K562 (cell line): ENCODE data around the gene EDDM13. TPM values are rescaled to one million over a fixed set of nuclear protein-coding genes. Genes with fewer than 3 reads are reported as not detected.

Experiments
- CHD2 ChIP-seq: IDR thresholded peaks from 2 replicates; pipeline ENCODE4 v1.6.1; 2011; ENCODE audit warnings: low read depth, low read length
- ELF2 ChIP-seq: fragments of 250-450 bp; sonication (Bioruptor Pico); IDR thresholded peaks from 2 replicates; pipeline ENCODE4 v1.5.0; 2021; ENCODE audit warnings: mild to moderate bottlenecking
- ELK1 ChIP-seq: sonication (generic); formaldehyde crosslinking; IDR thresholded peaks from 2 replicates; pipeline ENCODE4 v1.8.1; 2022; ENCODE audit warnings: missing genetic modification reagents
- GATA2 ChIP-seq: sonication (generic); formaldehyde crosslinking; IDR thresholded peaks from 2 replicates; pipeline ENCODE4 v1.4.0; 2020; ENCODE audit warnings: mild to moderate bottlenecking, missing genetic modification reagents
- GTF2E2 ChIP-seq: fragments of 200-800 bp; sonication (Bioruptor generic); IDR thresholded peaks from 2 replicates; pipeline ENCODE4 v1.6.1; 2016; ENCODE audit warnings: missing genetic modification characterization, missing compliant biosample characterization
- KAT7 ChIP-seq: sonication (generic); formaldehyde crosslinking; IDR thresholded peaks from 2 replicates; pipeline ENCODE4 v1.8.0; 2022; ENCODE audit warnings: missing genetic modification reagents, mild to moderate bottlenecking, borderline replicate concordance
- MAZ ChIP-seq, 2 experiments: fragments of 450-650 bp in 1 of 2; sonication (generic) in 1 of 2; formaldehyde crosslinking; IDR thresholded peaks in 1 of 2; conservative IDR thresholded peaks in 1 of 2; 2 replicates each; pipeline versions ENCODE4 v1.4.0 to v1.5.0; 2020; ENCODE audit warnings: mild to moderate bottlenecking in 1 of 2, missing genetic modification reagents in 1 of 2
- MCM7 ChIP-seq, 2 experiments: fragments of 450-650 bp; IDR thresholded peaks; 2 replicates each; pipeline ENCODE4 v1.6.1; 2016 to 2018
- MECOM ChIP-seq: fragments of 250-450 bp; sonication (Bioruptor Pico); IDR thresholded peaks from 2 replicates; pipeline ENCODE4 v1.8.0; 2022; ENCODE audit warnings: inconsistent platforms
- SIX5 ChIP-seq, 2 experiments: IDR thresholded peaks; 2 replicates each; pipeline ENCODE4 v1.6.1; 2011; ENCODE audit warnings: low read length in 2 of 2, borderline replicate concordance in 1 of 2, low read depth in 1 of 2, mild to moderate bottlenecking in 1 of 2, moderate library complexity in 1 of 2; ENCODE audit not compliant: insufficient read depth in 1 of 2
- SMAD4 ChIP-seq: fragments of 250-450 bp; sonication (Bioruptor Pico); conservative IDR thresholded peaks from 2 replicates; pipeline ENCODE4 v1.8.0; 2021; ENCODE audit warnings: inconsistent platforms, mild to moderate bottlenecking, moderate library complexity
- SPI1 ChIP-seq: IDR thresholded peaks from 2 replicates; pipeline ENCODE4 v1.6.1; 2011; ENCODE audit warnings: low read depth, low read length, control low read depth, borderline replicate concordance
- SRSF9 ChIP-seq: fragments of 200-400 bp; formaldehyde crosslinking; IDR thresholded peaks from 2 replicates; pipeline ENCODE4 v1.6.1; 2017; ENCODE audit warnings: low read depth, low read length, borderline replicate concordance
- TCF3 ChIP-seq: sonication (generic); formaldehyde crosslinking; IDR thresholded peaks from 2 replicates; pipeline ENCODE4 v1.4.0; 2020; ENCODE audit warnings: mild to moderate bottlenecking, missing genetic modification reagents
- THRA ChIP-seq: fragments of 450-650 bp; IDR thresholded peaks from 2 replicates; pipeline ENCODE4 v1.6.1; 2017; ENCODE audit warnings: mild to moderate bottlenecking, moderate library complexity
- ZBTB49 ChIP-seq: sonication (generic); formaldehyde crosslinking; IDR thresholded peaks from 2 replicates; pipeline ENCODE4 v1.8.0; 2022; ENCODE audit warnings: missing genetic modification reagents, mild to moderate bottlenecking, borderline replicate concordance
- ZNF165 ChIP-seq: fragments of 250-450 bp; sonication (Bioruptor Pico); IDR thresholded peaks from 2 replicates; pipeline ENCODE4 v1.4.0; 2020; ENCODE audit warnings: borderline replicate concordance
- ZNF511 ChIP-seq: sonication (generic); formaldehyde crosslinking; IDR thresholded peaks from 2 replicates; pipeline ENCODE4 v1.8.0; 2022; ENCODE audit warnings: mild to moderate bottlenecking, missing genetic modification reagents
- ZNF696 ChIP-seq: fragments of 250-450 bp; sonication (Bioruptor Pico); conservative IDR thresholded peaks from 2 replicates; pipeline ENCODE4 v1.4.0; 2020; ENCODE audit warnings: mild to moderate bottlenecking, moderate library complexity
- ZNF77 ChIP-seq: fragments of 250-450 bp; sonication (Bioruptor Pico); IDR thresholded peaks from 2 replicates; pipeline ENCODE4 v1.5.0; 2020
- polyA plus RNA-seq, 8 experiments: library from polyadenylated mRNA; depleted of rRNA in 4 of 8; stranded (reverse) in 5 of 8; unstranded in 3 of 8; fragments of >200 nt; fragmentation: Nextera tagmentation in 2 of 8; fragmentation: Illumina TruSeq in 1 of 8; extraction: Ambion mirVana in 2 of 8; extraction: Trizol in 1 of 8; gene quantifications; 2 replicates each; pipeline versions ENCODE4 v1.2.1 to v1.2.3, GENCODE V29; 2011 to 2014; ENCODE audit warnings: inconsistent platforms in 1 of 8, missing spikeins in 1 of 8
- total RNA-seq, 7 experiments: library from RNA; depleted of rRNA in 6 of 7; stranded (reverse); fragments of >200 nt in 6 of 7; fragmentation: Illumina TruSeq in 2 of 7; extraction: Trizol in 2 of 7; gene quantifications; 2 replicates each; pipeline versions ENCODE4 v1.2.1 to v1.2.3, GENCODE V29; 2011 to 2021; ENCODE audit warnings: low replicate concordance in 1 of 7

Gene EDDM13
- total and polyA plus RNA-seq, 9 of the 15 experiments (the other 6 are each of a cell fraction or from before 2014, with no cell fraction given) = 2.0 to 7.7 (median 4.1) TPM

GRCh38 chr19:56321254-56321988 is 48.9 kb downstream of the EDDM13 start (continued):
- TF ChIP-seq ELK1 (CRISPR knock-in tag) = no peak
- no peak for TF ChIP-seq SIX5 (IDR thresholded peaks at IDR 0.05; ENCODE audit: borderline replicate concordance in 1 of 2, insufficient read depth in 1 of 2, low read depth in 1 of 2, low read length in 2 of 2)
- TF ChIP-seq MAZ (CRISPR knock-in tag; conservative IDR thresholded peaks at IDR 0.05 in 1 of 2, IDR thresholded peaks at IDR 0.05 in 1 of 2) = 0 out of 4 replicates have a peak, but pooled peaks of 1 of the 2 experiments have one; percentile 16
- no peak for TF ChIP-seq ZBTB49 (CRISPR knock-in tag)
- peak; percentile 90 for TF ChIP-seq TCF3 (CRISPR knock-in tag)
- no peak for TF ChIP-seq ZNF511
- no peak for TF ChIP-seq KAT7 (CRISPR knock-in tag)
- no peak for TF ChIP-seq ZNF165 (CRISPR knock-in tag)
- TF ChIP-seq MCM7 (IDR thresholded peaks at IDR 0.05) = no peak
- no peak for TF ChIP-seq THRA
- TF ChIP-seq SPI1 = no peak
- no peak for TF ChIP-seq ELF2 (CRISPR knock-in tag)
- peak; percentile 55; the same call in 1 of the 2 replicates for TF ChIP-seq MECOM (CRISPR knock-in tag)
- TF ChIP-seq SRSF9 = no peak
- TF ChIP-seq GTF2E2 (tag) = 0 out of 2 replicates have a peak, but pooled peaks have one; percentile 2
- TF ChIP-seq SMAD4 (CRISPR knock-in tag) = peak; percentile 76
- no peak for TF ChIP-seq ZNF696 (CRISPR knock-in tag)
- TF ChIP-seq GATA2 (CRISPR knock-in tag) = 0 out of 2 replicates have a peak, but pooled peaks have one; percentile 39
- no peak for TF ChIP-seq ZNF77 (CRISPR knock-in tag)
- TF ChIP-seq CHD2 = no peak
